Upper lobe of left lung (tissue), 6 donors: ENCODE results near the gene TTC34. TPM values are rescaled to one million over a fixed set of nuclear protein-coding genes. Genes with fewer than 3 reads are reported as not detected.

ENCODE experiments used
- total RNA-seq, 6 donors: library from RNA; depleted of rRNA in 4 of 6; stranded (reverse); fragments of >200 nt in 4 of 6; gene quantifications; one replicate each; pipeline versions ENCODE4 v1.1.0 to v1.2.1, GENCODE V29; 2016 to 2021
- donor health status: DM: no; HTN: no; CAD: no; lungs with moderate emphysema.
- donor health status: DM: no; HTN: yes; CAD: no; lungs with severe emphysema.

TTC34 gene
- total RNA-seq, 6 donors from 2014 or later = 0.76 to 4.2 (median 2.1) TPM

Other genes with a start within 250 kb of the TTC34 start
- 100 to 1,000 TPM in 4 of 6 donors, 10 to 100 TPM in 2; 61.1 to 641 (median 147) TPM for gene TNFRSF14, start 245.3 kb downstream of the TTC34 start, total RNA-seq
- gene PRXL2B, start 214.9 kb downstream of the TTC34 start, total RNA-seq = 10 to 100 TPM; 10.5 to 34.2 (median 22.0) TPM
- gene MMEL1, start 168.7 kb downstream of the TTC34 start, total RNA-seq = 1 to 10 TPM in 4 of 6 donors, not detected in 2; 2.9 to 5.5 (median 5.1) TPM
- gene ACTRT2, start 219.8 kb upstream of the TTC34 start, total RNA-seq = not detected